GM18867 (cell line): ENCODE measurements around the gene SOX8.
"Not testable (repeated sequence)": the region's sequence is repeated elsewhere in the genome, so short reads cannot be mapped to it uniquely, and the experiment has no call there.

Source experiments
- ATAC-seq: cut with Tn5 transposase; IDR thresholded peaks from one replicate; pipeline ENCODE4 v1.9.1; 2021; ENCODE audit warnings: mild to moderate bottlenecking, moderate library complexity; ENCODE audit not compliant: unreplicated experiment

SOX8 gene

GRCh38 chr16:953818-954217 is 27.8 kb upstream of the SOX8 start:
- not testable (repeated sequence) for ATAC-seq

GRCh38 chr16:955766-956165 is 25.8 kb upstream of the SOX8 start:
- not testable (repeated sequence) for ATAC-seq

DNA sequence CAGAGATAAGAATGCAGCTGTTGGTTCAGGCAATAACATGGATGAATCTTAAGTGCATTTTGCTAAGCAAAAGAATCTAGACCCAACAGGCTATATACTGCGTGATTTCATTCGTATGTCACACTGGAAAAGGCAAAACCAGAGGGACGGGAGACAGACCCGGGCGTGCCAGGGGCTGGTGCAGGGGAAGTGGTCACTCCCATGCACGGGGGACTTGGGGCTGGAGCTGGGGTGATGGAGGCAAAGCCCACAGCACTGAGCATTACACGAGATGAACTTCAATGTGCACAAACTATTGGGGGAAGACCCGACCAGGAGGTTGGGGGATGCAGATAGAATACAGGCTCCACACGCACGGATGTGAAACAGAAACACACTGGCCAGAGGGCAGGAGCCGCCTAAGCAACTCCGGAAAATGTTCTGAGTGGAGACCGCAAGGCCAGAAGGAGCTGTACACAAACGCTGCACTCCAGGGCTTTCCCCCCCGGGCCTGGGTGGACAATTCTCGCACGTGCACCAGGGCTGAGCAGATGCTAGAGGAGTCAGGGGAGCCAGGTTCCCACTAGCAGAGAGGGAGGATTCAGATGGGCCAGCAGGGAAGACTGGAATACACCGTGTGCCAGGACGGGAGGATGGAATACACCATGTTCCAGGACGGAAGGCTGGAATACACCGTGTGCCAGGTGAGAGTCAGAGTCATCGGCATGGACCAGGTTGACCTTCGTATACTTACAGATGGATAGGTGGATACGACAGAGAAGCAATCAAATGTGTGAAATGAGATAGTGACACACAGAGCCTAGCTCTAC is 22.1 kb upstream of the SOX8 start:
- ATAC-seq = no peak

DNA sequence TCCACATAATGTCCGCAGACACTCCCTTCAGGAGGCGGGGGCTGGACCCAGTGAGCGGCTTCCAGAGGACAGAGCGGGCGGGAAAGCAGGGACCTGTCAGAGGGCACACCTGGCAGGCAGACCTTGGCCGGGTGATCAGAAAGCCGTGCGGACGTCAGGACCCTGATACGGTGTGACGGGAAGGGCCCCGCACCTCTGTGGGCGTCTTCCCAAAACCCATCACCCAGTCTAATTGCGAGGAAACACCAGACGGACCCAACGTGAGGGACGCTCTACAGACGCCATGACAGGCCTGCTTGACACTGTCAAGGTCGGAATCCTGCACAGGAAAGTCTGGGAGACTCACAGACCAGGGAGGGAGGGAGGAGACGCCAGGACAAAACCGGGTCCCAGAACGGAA is 19.2 kb upstream of the SOX8 start:
- no peak for ATAC-seq

- no peak for ATAC-seq
These were observed 18.4 kb upstream of the SOX8 start for GRCh38 chr16:962901-963814.

- no peak for ATAC-seq
These were observed 17.7 kb upstream of the SOX8 start for GRCh38 chr16:963913-964312.

GRCh38 chr16:964356-965035 is 17.1 kb upstream of the SOX8 start:
- ATAC-seq = peak; percentile 66

- ATAC-seq = no peak
These were observed 16.6 kb upstream of the SOX8 start for GRCh38 chr16:965036-965395.

DNA sequence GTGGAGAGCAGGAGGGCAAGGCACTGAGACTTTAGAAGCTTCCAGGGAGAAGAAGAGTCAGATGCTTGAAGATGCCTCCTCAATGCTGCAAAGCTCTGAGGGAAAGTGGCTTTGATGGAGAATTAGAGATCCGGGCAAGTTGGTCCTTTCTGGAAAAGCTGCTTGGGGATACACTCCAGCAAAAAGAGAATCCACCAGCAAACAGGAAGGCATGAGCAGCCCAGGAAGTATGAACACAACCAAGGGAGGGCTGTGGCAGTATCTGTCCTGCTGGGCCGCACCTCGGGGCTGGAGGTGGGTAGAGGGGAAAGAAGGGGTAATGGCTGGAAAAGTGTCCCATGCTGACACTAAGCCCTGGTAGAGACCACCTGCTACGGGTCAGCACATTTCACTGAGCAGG is 16.1 kb upstream of the SOX8 start:
- no peak for ATAC-seq

GRCh38 chr16:966035-966434 is 15.5 kb upstream of the SOX8 start:
- ATAC-seq = no peak

- no peak for ATAC-seq
These were observed 15.1 kb upstream of the SOX8 start for GRCh38 chr16:966505-966904.

- no peak for ATAC-seq
These were observed 14.5 kb upstream of the SOX8 start for GRCh38 chr16:967077-967541.

- no peak for ATAC-seq
These were observed 13.8 kb upstream of the SOX8 start for GRCh38 chr16:967546-968295.

GRCh38 chr16:968620-969019 is 12.9 kb upstream of the SOX8 start:
- ATAC-seq = no peak

- ATAC-seq = no peak
These were observed 11.8 kb upstream of the SOX8 start for GRCh38 chr16:969508-970385.

DNA sequence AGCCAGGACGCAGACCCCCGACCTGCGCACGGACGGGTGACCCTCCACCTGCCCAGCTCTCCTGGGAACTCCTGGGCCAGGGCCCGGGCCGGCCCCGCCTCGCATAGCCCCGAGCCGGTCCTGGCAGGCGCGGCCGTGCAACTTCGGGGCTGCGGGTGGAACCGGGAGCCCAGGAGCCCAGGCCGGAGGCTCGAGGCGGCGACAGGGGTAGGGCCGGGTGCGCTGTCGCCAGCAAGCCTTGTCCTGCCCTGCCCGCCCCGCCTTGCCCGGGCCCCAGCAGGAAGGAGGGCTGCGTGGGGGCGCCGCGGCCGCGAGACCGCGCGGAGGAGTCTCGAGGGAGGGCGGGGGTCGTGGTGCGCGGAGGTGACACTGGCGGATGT is 11.2 kb upstream of the SOX8 start:
- no peak for ATAC-seq

DNA sequence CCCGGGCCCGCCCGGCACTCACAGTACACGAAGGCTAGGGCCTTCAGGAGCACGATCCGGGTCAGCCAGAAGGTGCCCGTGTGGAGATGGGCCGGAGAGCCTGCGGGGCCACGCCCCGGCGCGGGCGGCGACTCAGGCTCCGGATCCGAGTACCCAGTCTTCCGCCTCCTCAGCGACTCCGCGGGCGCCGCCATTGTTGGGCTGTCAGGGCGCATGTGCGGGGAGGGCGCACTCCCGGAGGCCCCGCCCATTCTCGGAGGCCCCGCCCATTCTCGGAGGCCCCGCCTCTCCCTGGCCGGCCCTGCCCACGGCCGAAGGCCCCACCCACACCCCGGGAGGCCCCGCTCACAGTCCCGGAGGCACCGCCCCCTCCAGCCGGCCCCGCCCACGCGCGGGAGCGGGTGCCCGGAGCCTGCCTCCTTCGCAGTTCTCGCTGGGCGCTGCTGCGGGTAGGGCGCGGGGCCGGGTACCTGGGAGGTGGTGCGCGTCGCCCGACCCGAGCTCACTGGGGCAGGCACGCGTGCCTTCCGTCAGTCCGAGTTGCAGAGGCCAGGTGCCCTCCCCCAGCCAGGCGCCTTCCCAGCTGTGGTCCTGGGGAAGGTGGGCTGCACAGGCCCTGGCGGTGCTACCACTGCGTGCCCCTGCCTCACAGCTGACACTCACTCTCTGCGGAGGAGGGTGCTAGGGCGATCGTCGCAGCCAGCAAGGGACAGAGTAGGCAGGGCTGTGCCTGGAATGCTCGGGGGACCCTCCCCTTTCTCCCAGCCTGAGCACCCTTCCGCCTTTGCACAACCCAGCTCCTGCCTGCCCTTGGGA is 10.6 kb upstream of the SOX8 start, which contains the start of gene LMF1:
TSS of gene LMF1 (minus strand) at position 219 of the 816 bp plus-strand sequence. CDS start at position 215, 4 bp downstream.
- peak; percentile 75 for ATAC-seq

DNA sequence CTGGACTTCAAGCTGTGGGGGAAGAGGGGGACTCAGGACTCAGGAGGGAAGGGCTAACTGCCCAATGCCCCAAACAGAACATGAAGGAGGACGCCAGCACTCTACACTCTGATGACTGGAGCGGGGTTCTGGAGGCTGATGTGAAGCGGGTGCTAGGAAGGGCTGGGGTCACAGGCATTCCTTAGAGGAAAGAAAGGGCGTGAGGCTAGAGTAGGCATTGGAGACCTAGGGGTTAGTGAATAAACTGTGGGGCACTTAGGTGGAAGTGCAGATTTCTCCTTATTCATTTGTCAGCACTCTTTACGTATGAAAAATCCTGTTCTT is 10.0 kb upstream of the SOX8 start:
- ATAC-seq = no peak

GRCh38 chr16:971981-972315 is 9.6 kb upstream of the SOX8 start:
- ATAC-seq = no peak
